SJSA1 (cell line): ENCODE results near the gene DENND1C. TPM values are rescaled to one million over a fixed set of nuclear protein-coding genes. Genes with fewer than 3 reads are reported as not detected.

Experiments
- DNase-seq, 2 experiments: peaks; one replicate each; pipeline ENCODE4 v3.0.0-alpha.2; 2015 to 2020; ENCODE audit warnings: low spot score in 2 of 2, low read depth in 1 of 2
- H3K27ac ChIP-seq: fragments of 250-450 bp; sonication (Bioruptor Pico); 2 replicates; pipeline ENCODE4 v1.5.1; 2020; ENCODE audit warnings: mild to moderate bottlenecking, moderate library complexity
- H3K27me3 ChIP-seq: fragments of 250-450 bp; sonication (Bioruptor Pico); replicated peaks from 2 replicates; pipeline ENCODE4 v1.5.1; 2020; ENCODE audit warnings: mild to moderate bottlenecking, moderate library complexity
- H3K36me3 ChIP-seq: fragments of 250-450 bp; sonication (Bioruptor Pico); 2 replicates; pipeline ENCODE4 v1.5.1; 2020; ENCODE audit warnings: mild to moderate bottlenecking
- H3K4me1 ChIP-seq: fragments of 250-450 bp; sonication (Bioruptor Pico); replicated peaks from 2 replicates; pipeline ENCODE4 v1.6.1; 2021; ENCODE audit warnings: mild to moderate bottlenecking
- H3K4me3 ChIP-seq: fragments of 250-450 bp; sonication (Bioruptor Pico); 2 replicates; pipeline ENCODE4 v1.5.1; 2020; ENCODE audit warnings: mild to moderate bottlenecking
- H3K9me3 ChIP-seq: fragments of 250-450 bp; sonication (Bioruptor Pico); replicated peaks from 2 replicates; pipeline ENCODE4 v1.5.1; 2020; ENCODE audit warnings: mild to moderate bottlenecking
- total RNA-seq: library from RNA; depleted of rRNA; stranded (reverse); fragments of >200 nt; shearing (Covaris generic); gene quantifications from 2 replicates; pipeline ENCODE4 v1.2.3, GENCODE V29; 2014

Gene DENND1C
- total RNA-seq, 1 experiment from 2014 or later: not detected

DNA sequence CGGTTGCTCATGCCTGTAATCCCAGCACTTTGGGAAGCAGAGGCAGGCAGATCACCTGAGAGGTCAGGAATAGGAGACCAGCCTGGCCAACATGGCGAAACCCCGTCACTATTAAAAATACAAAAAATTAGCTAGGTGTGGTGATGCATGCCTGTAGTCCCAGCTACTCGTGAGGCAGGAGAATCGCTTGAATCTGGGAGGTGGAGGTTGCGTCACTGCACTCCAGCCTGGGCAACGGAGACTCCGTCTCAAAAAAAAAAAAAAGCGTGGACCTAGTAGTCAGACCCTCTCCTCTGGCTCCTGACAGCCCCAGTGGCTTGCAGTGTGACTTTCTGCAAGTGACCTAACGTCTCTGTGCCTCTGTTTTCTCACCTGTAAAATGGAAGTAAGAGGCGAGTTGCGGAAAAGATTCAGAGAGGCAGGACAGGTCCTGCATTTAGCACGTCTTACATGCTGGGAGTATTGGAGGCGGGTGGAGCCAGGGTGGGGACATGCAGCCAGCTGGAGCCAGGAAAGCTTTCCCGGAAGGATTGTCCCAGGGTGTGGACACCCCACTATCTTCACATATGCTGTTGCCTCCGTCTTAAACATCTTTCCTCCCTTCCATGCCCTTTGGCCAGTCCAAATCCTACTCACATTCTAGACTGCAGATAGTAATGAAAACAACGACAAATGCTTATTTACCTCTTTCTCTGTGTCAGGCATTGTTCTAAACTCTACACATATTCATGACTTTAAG is 17.6 kb upstream of the DENND1C start:
- no peaks in the 10 kb centered on the region for H3K9me3 ChIP-seq
- no peaks in the 10 kb centered on the region for H3K4me1 ChIP-seq
- no peak for DNase-seq
- H3K27ac ChIP-seq: no peak overlapping the region
- H3K27me3 ChIP-seq: peaks cover 18% of the 10 kb centered on the region
- H3K4me3 ChIP-seq: no peak overlapping the region
- no peaks in the 10 kb centered on the region for H3K36me3 ChIP-seq

GRCh38 chr19:6498294-6499036 is 16.9 kb upstream of the DENND1C start:
- no peaks in the 10 kb centered on the region for H3K4me1 ChIP-seq
- H3K27me3 ChIP-seq: peaks cover 18% of the 10 kb centered on the region
- no peak overlapping the region for H3K4me3 ChIP-seq
- no peaks in the 10 kb centered on the region for H3K36me3 ChIP-seq
- DNase-seq: no peak
- no peak overlapping the region for H3K27ac ChIP-seq
- no peaks in the 10 kb centered on the region for H3K9me3 ChIP-seq

GRCh38 chr19:6495947-6496346 is 14.4 kb upstream of the DENND1C start:
- Histone ChIP-seq H3K9me3 (no peaks in the 10 kb centered on the region; the same call in 1 of the 2 replicates), H3K36me3 (no peaks in the 10 kb centered on the region), H3K4me1 (no peaks in the 10 kb centered on the region), H3K4me3 (no peak overlapping the region), H3K27ac (no peak overlapping the region), H3K27me3 (peaks cover 4% of the 10 kb centered on the region)
- no peak for DNase-seq

- Histone ChIP-seq H3K27ac (no peak overlapping the region), H3K4me1 (no peaks in the 10 kb centered on the region), H3K4me3 (no peak overlapping the region), H3K36me3 (no peaks in the 10 kb centered on the region), H3K27me3 (no peaks in the 10 kb centered on the region; the same call in 1 of the 2 replicates), H3K9me3 (no peaks in the 10 kb centered on the region; the same call in 1 of the 2 replicates)
- DNase-seq: no peak
Observed at GRCh38 chr19:6494438-6495036, 12.9 kb upstream of the DENND1C start.

GRCh38 chr19:6491802-6492592 is 10.4 kb upstream of the DENND1C start:
- Histone ChIP-seq H3K27me3 (no peaks in the 10 kb centered on the region), H3K36me3 (no peaks in the 10 kb centered on the region), H3K27ac (no peak overlapping the region), H3K4me3 (no peak overlapping the region), H3K9me3 (no peaks in the 10 kb centered on the region; the same call in 1 of the 2 replicates), H3K4me1 (no peaks in the 10 kb centered on the region)
- DNase-seq: no peak

DNA sequence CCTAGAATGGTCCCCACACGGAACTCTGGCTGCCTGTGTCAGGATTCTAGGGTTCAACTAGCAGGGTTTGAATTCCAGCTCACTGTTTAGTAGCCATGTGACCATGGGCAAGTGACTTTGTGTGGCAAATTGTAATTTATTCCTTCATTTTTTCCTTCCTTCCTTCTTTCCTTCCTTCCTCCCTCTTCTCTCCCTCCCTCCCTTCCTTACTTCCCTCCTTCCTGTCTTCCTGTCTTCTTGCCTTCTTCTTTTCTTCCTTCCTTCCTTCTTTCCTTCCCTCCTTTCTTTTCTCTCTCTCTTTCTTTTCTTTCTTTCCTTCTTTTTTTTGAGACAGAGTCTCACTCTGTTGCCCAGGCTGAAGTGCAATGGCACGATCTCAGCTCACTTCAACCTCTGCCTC is 8.5 kb upstream of the DENND1C start:
- H3K27ac ChIP-seq: no peak overlapping the region
- no peak overlapping the region for H3K4me3 ChIP-seq
- no peak for DNase-seq
- H3K9me3 ChIP-seq: no peaks in the 10 kb centered on the region; the same call in 1 of the 2 replicates
- H3K36me3 ChIP-seq: no peaks in the 10 kb centered on the region
- H3K4me1 ChIP-seq: no peaks in the 10 kb centered on the region
- no peaks in the 10 kb centered on the region for H3K27me3 ChIP-seq

DNA sequence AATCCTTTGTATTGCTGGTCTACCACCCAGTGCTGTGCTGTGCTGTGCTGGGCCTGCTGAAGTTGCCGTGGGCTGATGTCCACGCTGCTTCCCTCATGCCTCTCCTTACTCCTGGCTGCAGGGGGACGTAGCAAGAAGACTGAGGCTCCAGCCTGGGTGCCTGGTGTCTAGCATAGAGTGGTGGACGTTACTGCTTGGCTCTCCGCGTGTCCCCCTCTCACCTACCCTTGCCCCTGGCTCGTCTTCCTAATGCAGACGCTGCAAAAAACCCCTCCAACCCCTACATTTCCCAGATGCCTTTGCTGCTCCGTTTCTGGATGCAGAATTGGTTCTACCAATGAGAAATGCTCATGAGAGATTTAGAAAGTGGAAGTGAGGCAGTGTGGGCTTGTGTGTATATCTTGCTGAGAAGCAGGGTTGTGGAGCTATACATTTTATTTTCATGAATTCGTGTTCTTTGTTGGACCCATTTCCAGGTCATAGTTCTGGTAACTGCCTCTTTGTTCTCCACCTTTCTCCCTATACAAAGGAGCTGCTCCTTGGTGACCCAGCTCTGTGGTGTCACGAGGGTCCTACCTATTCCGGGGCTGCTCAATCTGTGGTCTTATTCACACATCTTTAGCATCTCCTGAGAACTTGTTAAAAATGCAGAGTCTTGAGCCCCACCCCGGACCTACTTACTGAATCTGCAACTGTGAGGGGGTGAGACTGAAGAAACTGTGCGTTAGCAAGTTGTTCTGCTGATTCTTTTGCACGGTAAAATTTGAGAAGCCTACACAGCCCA is 7.9 kb upstream of the DENND1C start:
- no peaks in the 10 kb centered on the region; the same call in 1 of the 2 replicates for H3K9me3 ChIP-seq
- H3K27me3 ChIP-seq: no peaks in the 10 kb centered on the region
- no peaks in the 10 kb centered on the region for H3K4me1 ChIP-seq
- no peak overlapping the region for H3K27ac ChIP-seq
- no peak for DNase-seq
- H3K4me3 ChIP-seq: no peak overlapping the region
- no peaks in the 10 kb centered on the region for H3K36me3 ChIP-seq

- Histone ChIP-seq H3K4me3 (no peak overlapping the region), H3K36me3 (no peaks in the 10 kb centered on the region), H3K27me3 (peaks cover 18% of the 10 kb centered on the region), H3K4me1 (no peaks in the 10 kb centered on the region), H3K27ac (no peak overlapping the region), H3K9me3 (no peaks in the 10 kb centered on the region)
- DNase-seq: no peak
Observed at GRCh38 chr19:6484831-6485230, 3.2 kb upstream of the DENND1C start.

GRCh38 chr19:6484230-6484629 is 2.6 kb upstream of the DENND1C start:
- Histone ChIP-seq H3K4me1 (no peaks in the 10 kb centered on the region), H3K4me3 (no peak overlapping the region), H3K27ac (no peak overlapping the region), H3K9me3 (no peaks in the 10 kb centered on the region), H3K36me3 (no peaks in the 10 kb centered on the region), H3K27me3 (peaks cover 20% of the 10 kb centered on the region)
- DNase-seq: no peak

GRCh38 chr19:6483235-6483634 is 1.6 kb upstream of the DENND1C start:
- Histone ChIP-seq H3K27ac (no peak overlapping the region), H3K4me1 (no peaks in the 10 kb centered on the region), H3K27me3 (peaks cover 25% of the 10 kb centered on the region), H3K9me3 (no peaks in the 10 kb centered on the region), H3K4me3 (no peak overlapping the region), H3K36me3 (no peaks in the 10 kb centered on the region)
- DNase-seq: no peak

- H3K4me3 ChIP-seq: no peak overlapping the region
- H3K9me3 ChIP-seq: no peaks in the 10 kb centered on the region
- no peaks in the 10 kb centered on the region for H3K4me1 ChIP-seq
- H3K27me3 ChIP-seq: peaks cover 25% of the 10 kb centered on the region
- no peaks in the 10 kb centered on the region for H3K36me3 ChIP-seq
- no peak for DNase-seq
- H3K27ac ChIP-seq: no peak overlapping the region
Observed at GRCh38 chr19:6482343-6482686, 728 bp upstream of the DENND1C start.

DNA sequence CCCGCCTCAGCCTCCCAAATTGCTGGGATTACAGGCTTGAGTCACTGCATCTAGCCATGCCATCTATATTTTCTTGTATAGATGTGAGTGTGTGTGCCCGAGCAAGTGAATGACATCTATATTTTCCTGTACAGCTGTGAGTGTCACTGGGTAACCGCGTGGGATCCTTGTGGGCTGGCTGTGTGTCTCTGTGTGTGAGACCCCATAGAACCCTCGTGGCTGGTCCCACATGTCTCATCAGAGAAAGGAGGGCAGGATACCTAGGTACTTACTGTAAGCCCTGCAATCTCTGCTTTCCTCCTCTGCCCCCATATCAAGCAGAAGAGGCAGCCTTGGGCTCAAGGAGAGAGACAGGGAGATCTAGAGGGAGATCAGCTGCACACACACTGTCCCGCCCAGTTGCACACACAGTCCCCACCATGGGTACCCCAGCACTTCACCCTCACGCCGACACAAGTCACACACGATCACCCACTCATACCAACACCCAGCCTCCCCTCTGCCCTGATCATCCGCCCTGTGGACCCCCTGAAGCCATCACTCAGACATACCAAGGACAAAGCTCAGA is 655 bp downstream of the DENND1C start:
- no peaks in the 10 kb centered on the region for H3K4me1 ChIP-seq
- H3K4me3 ChIP-seq: no peak overlapping the region
- DNase-seq: no peak
- H3K9me3 ChIP-seq: no peaks in the 10 kb centered on the region
- no peak overlapping the region for H3K27ac ChIP-seq
- H3K27me3 ChIP-seq: peaks cover 33% of the 10 kb centered on the region
- no peaks in the 10 kb centered on the region for H3K36me3 ChIP-seq
